Kidney capillary endothelial cell (primary cell): Measurements from ENCODE around the gene RUSF1.
A peak's percentile ranks its signal among the peaks of the same experiment; 100 is the strongest.
"Not testable (repeated sequence)": the region's sequence is repeated elsewhere in the genome, so short reads cannot be mapped to it uniquely, and the experiment has no call there.

ENCODE experiments used
- DNase-seq: peaks from one replicate; pipeline ENCODE4 v3.0.0-alpha.2; 2018; ENCODE audit warnings: low spot score

RUSF1 gene

GRCh38 chr16:31507929-31508705, at the start of gene RUSF1:
Gene RUSF1 (minus strand): TSS chr16:31508391. CDS start chr16:31508373, 18 bp downstream.
- DNase-seq = peak; percentile 85

- DNase-seq = no peak
These were observed 34.6 kb upstream of the RUSF1 start for GRCh38 chr16:31542763-31543162.

- not testable (repeated sequence) for DNase-seq
These were observed 31.6 kb upstream of the RUSF1 start for GRCh38 chr16:31539762-31540161.

- DNase-seq = not testable (repeated sequence)
These were observed 30.0 kb upstream of the RUSF1 start for GRCh38 chr16:31538243-31538598.

- DNase-seq = no peak
These were observed 29.4 kb upstream of the RUSF1 start for GRCh38 chr16:31537362-31538242.

GRCh38 chr16:31536804-31537361, 28.7 kb upstream of the RUSF1 start:
- DNase-seq = no peak

- no peak for DNase-seq
These were observed 27.5 kb upstream of the RUSF1 start for GRCh38 chr16:31535737-31536136.

- no peak for DNase-seq
These were observed 24.7 kb upstream of the RUSF1 start for GRCh38 chr16:31532896-31533295.

- DNase-seq = no peak
These were observed 23.9 kb upstream of the RUSF1 start for GRCh38 chr16:31532120-31532519.

- DNase-seq = no peak
These were observed 22.9 kb upstream of the RUSF1 start for GRCh38 chr16:31531096-31531495.

GRCh38 chr16:31530405-31530804, 22.2 kb upstream of the RUSF1 start:
- no peak for DNase-seq

GRCh38 chr16:31529937-31530312, 21.7 kb upstream of the RUSF1 start:
- DNase-seq = no peak

GRCh38 chr16:31529108-31529936, 21.1 kb upstream of the RUSF1 start:
- no peak for DNase-seq

- DNase-seq = no peak
These were observed 20.4 kb upstream of the RUSF1 start for GRCh38 chr16:31528523-31529107.

- DNase-seq = no peak
These were observed 19.6 kb upstream of the RUSF1 start, which contains the start of gene AHSP for GRCh38 chr16:31527734-31528274. Gene AHSP (plus strand): TSS chr16:31527900. CDS start chr16:31528140, 240 bp downstream.

- no peak for DNase-seq
These were observed 16.9 kb upstream of the RUSF1 start for GRCh38 chr16:31525113-31525512.

GRCh38 chr16:31523768-31524167, 15.6 kb upstream of the RUSF1 start:
- not testable (repeated sequence) for DNase-seq

- no peak for DNase-seq
These were observed 13.9 kb upstream of the RUSF1 start for GRCh38 chr16:31522071-31522470.

- DNase-seq = no peak
These were observed 13.2 kb upstream of the RUSF1 start for GRCh38 chr16:31521368-31521767.

- DNase-seq = no peak
These were observed 11.7 kb upstream of the RUSF1 start for GRCh38 chr16:31519759-31520431.
